NCI-H2107 (cell line): Measurements from ENCODE around the gene MED13L.

ENCODE experiments used
- DNase-seq: peaks from one replicate; lab custom pipeline; 2025; lab: John Stamatoyannopoulos, UW

MED13L gene

GRCh38 chr12:116126610-116127009 is 150.9 kb downstream of the MED13L start:
- no peak for DNase-seq

- no peak for DNase-seq
Measured at GRCh38 chr12:116125956-116126566, 151.4 kb downstream of the MED13L start.

GRCh38 chr12:116125084-116125483 is 152.4 kb downstream of the MED13L start:
- no peak for DNase-seq

GRCh38 chr12:116123451-116124258 is 153.8 kb downstream of the MED13L start:
- peak; percentile 89 for DNase-seq

- DNase-seq = no peak
Measured at GRCh38 chr12:116122628-116123027, 154.9 kb downstream of the MED13L start.

GRCh38 chr12:116121453-116121871 is 156.0 kb downstream of the MED13L start:
- DNase-seq = no peak

GRCh38 chr12:116116650-116117424 is 160.7 kb downstream of the MED13L start:
- no peak for DNase-seq

GRCh38 chr12:116113398-116114130 is 163.9 kb downstream of the MED13L start:
- no peak for DNase-seq

- no peak for DNase-seq
Measured at GRCh38 chr12:116106870-116107269, 170.6 kb downstream of the MED13L start.

GRCh38 chr12:116104167-116104767 is 173.2 kb downstream of the MED13L start:
- no peak for DNase-seq

GRCh38 chr12:116101991-116102390 is 175.5 kb downstream of the MED13L start:
- DNase-seq = no peak

GRCh38 chr12:116099652-116100432 is 177.7 kb downstream of the MED13L start:
- no peak for DNase-seq

GRCh38 chr12:116096874-116097273 is 180.6 kb downstream of the MED13L start:
- no peak for DNase-seq

GRCh38 chr12:116094475-116094874 is 183.0 kb downstream of the MED13L start:
- DNase-seq = no peak

GRCh38 chr12:116093915-116094314 is 183.6 kb downstream of the MED13L start:
- no peak for DNase-seq

- no peak for DNase-seq
Measured at GRCh38 chr12:116092776-116093175, 184.7 kb downstream of the MED13L start.

GRCh38 chr12:116092162-116092561 is 185.3 kb downstream of the MED13L start:
- no peak for DNase-seq

- no peak for DNase-seq
Measured at GRCh38 chr12:116091579-116091978, 185.9 kb downstream of the MED13L start.

GRCh38 chr12:116090516-116090915 is 187.0 kb downstream of the MED13L start:
- no peak for DNase-seq

- DNase-seq = no peak
Measured at GRCh38 chr12:116089080-116089479, 188.4 kb downstream of the MED13L start.

- DNase-seq = no peak
Measured at GRCh38 chr12:116087962-116088361, 189.5 kb downstream of the MED13L start.
